PC-3 (cell line): ENCODE measurements around the gene GNAZ. TPM values are rescaled to one million over a fixed set of nuclear protein-coding genes. Genes with fewer than 3 reads are reported as not detected.

Experiments
- ATAC-seq: fragments of 200-7000 bp; cut with Tn5 transposase; 2 replicates; pipeline ENCODE4 v1.9.1; 2020; ENCODE audit warnings: mild to moderate bottlenecking, moderate library complexity
- BruUV-seq: library from RNA; stranded (reverse); fragments of 400-500 nt; replicated peaks from 2 replicates; lab custom pipeline; 2021; lab: Mats Ljungman, UMichigan
- CTCF ChIA-PET: fragments of 300-600 bp; sonication (Branson Sonifier 250); formaldehyde crosslinking; loops from one replicate; lab custom pipeline; 2022; ENCODE audit warnings: antibody characterized with exemption; lab: Charles Lee
- POLR2A ChIA-PET: fragments of 300-600 bp; sonication (Branson Sonifier 250); formaldehyde crosslinking; loops from one replicate; lab custom pipeline; 2022; ENCODE audit warnings: antibody characterized with exemption; ENCODE audit not compliant: unreplicated experiment; lab: Charles Lee
- DNase-seq: peaks from one replicate; pipeline ENCODE4 v3.0.0-alpha.2; 2015
- H2AFZ ChIP-seq: fragments of 300-600 bp; sonication (generic); 2 replicates; pipeline ENCODE4 v1.6.0; 2016; ENCODE audit warnings: antibody characterized with exemption, low read length
- H3F3A ChIP-seq: fragments of 300-600 bp; sonication (generic); one replicate; pipeline ENCODE4 v1.6.0; 2017; ENCODE audit warnings: antibody characterized with exemption, low read length, control low read depth, mild to moderate bottlenecking; ENCODE audit not compliant: unreplicated experiment
- H3K27ac ChIP-seq: fragments of 300-600 bp; sonication (generic); 2 replicates; pipeline ENCODE4 v1.5.1; 2016; ENCODE audit warnings: mild to moderate bottlenecking, low read length
- H3K27me3 ChIP-seq: fragments of 300-600 bp; sonication (generic); 2 replicates; pipeline ENCODE4 v1.6.1; 2016; ENCODE audit warnings: low read length, mixed read lengths
- H3K36me3 ChIP-seq: fragments of 300-600 bp; sonication (generic); 2 replicates; pipeline ENCODE4 v1.6.1; 2016; ENCODE audit warnings: low read depth, mixed run types, low read length, mixed read lengths
- H3K4me1 ChIP-seq: fragments of 300-600 bp; sonication (generic); 2 replicates; pipeline ENCODE4 v1.5.1; 2016; ENCODE audit warnings: low read length; ENCODE audit not compliant: insufficient read depth
- H3K4me2 ChIP-seq: fragments of 300-600 bp; sonication (generic); 2 replicates; pipeline ENCODE4 v1.6.0; 2016; ENCODE audit warnings: low read length
- H3K4me3 ChIP-seq: fragments of 300-600 bp; sonication (generic); 2 replicates; pipeline ENCODE4 v1.5.1; 2016; ENCODE audit warnings: mild to moderate bottlenecking, low read length, mixed read lengths
- H3K79me2 ChIP-seq: fragments of 300-600 bp; sonication (generic); 2 replicates; pipeline ENCODE4 v1.6.1; 2017; ENCODE audit warnings: low read length, mixed read lengths
- H3K9ac ChIP-seq: fragments of 300-600 bp; sonication (generic); 2 replicates; pipeline ENCODE4 v1.6.0; 2016; ENCODE audit warnings: mild to moderate bottlenecking, low read length
- H3K9me2 ChIP-seq: fragments of 300-600 bp; sonication (generic); replicated peaks from 2 replicates; pipeline ENCODE4 v1.6.1; 2016; ENCODE audit warnings: mixed run types, low read length, mixed read lengths
- H3K9me3 ChIP-seq: fragments of 300-600 bp; sonication (generic); 2 replicates; pipeline ENCODE4 v1.6.1; 2016; ENCODE audit warnings: low read length, mixed read lengths
- H4K20me1 ChIP-seq: fragments of 300-600 bp; sonication (generic); 2 replicates; pipeline ENCODE4 v1.6.1; 2016; ENCODE audit warnings: low read length, mixed read lengths
- EZH2 ChIP-seq: fragments of 300-600 bp; sonication (generic); IDR thresholded peaks from one replicate; pipeline ENCODE4 v1.6.1; 2017; ENCODE audit warnings: antibody characterized with exemption, mild to moderate bottlenecking, low read length; ENCODE audit not compliant: unreplicated experiment
- EZH2phosphoT487 ChIP-seq: fragments of 300-600 bp; sonication (generic); IDR thresholded peaks from 2 replicates; pipeline ENCODE4 v1.6.1; 2018; ENCODE audit warnings: mild to moderate bottlenecking, antibody characterized with exemption, low read length, borderline replicate concordance
- intact Hi-C: fragments of 100-400 bp; cut with micrococcal nuclease; formaldehyde crosslinking; loops from 2 replicates; pipeline ENCODE4 v1.9.0; 2023
- total RNA-seq: library from RNA; depleted of rRNA; stranded (reverse); fragments of >200 nt; gene quantifications from 2 replicates; pipeline ENCODE4 v1.2.3, GENCODE V29; 2014
- TF ChIP-seq, protein P1 (sequence below): fragments of 300-600 bp; sonication (generic); conservative IDR thresholded peaks from 2 replicates; pipeline ENCODE4 v1.5.1; 2017; ENCODE audit warnings: antibody characterized with exemption, low read depth, mild to moderate bottlenecking, low read length

The GNAZ gene
- total RNA-seq, 1 experiment from 2014 or later: 14.4 TPM

DNA sequence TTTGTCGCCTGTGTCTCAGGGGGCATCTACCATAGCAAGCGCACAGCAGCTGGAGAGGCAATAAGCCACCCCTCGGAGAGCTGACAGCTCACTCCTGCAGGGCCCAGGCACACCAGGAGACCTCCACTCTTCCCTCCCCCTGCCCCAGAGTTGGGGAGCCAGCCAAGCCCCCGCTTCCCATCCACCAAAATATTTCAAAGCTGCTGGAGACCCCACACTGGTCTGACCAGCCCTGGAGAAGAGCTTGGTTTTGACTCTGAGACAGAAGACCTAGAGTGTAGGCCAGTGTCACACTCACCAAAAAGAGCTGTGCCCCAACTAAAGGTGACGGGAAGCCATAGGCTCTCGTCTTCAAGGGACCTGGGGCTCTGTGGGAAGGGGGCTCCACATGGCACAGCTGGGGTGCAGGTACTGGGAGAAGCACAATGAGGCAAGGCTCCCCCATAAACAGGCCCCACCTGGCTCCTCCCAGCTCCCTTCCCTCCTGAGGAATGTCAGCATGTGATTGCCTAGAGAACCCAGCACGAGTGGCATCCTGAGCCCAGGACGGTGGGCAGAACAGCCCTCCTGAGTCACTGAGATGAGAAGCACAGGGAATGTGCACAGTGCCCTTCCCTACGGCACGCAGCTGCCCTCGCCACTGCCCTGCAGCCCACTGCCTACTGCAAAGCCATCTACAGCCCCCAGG lies 5.8 kb upstream of the GNAZ start:
- Histone ChIP-seq H3K27me3 (no peaks in the 10 kb centered on the region), H3K79me2 (no peaks in the 10 kb centered on the region), H3F3A (no peaks in the 10 kb centered on the region), H3K36me3 (no peaks in the 10 kb centered on the region), H3K9me3 (no peaks in the 10 kb centered on the region), H3K9ac (no peak overlapping the region), H3K4me1 (peaks cover 4% of the 10 kb centered on the region; the same call in 1 of the 2 replicates), H3K27ac (no peak overlapping the region), H3K9me2 (no peaks in the 10 kb centered on the region), H4K20me1 (no peaks in the 10 kb centered on the region), H3K4me2 (no peak overlapping the region), H2AFZ (no peak overlapping the region), H3K4me3 (no peak overlapping the region)
- CTCF ChIA-PET: no interaction called here
- TF ChIP-seq EZH2: no peak
- POLR2A ChIA-PET: no interaction called here
- DNase-seq (no peak), ATAC-seq (no peak)
- intact Hi-C loops: no loop called here
- no TSS peak for BruUV-seq

DNA sequence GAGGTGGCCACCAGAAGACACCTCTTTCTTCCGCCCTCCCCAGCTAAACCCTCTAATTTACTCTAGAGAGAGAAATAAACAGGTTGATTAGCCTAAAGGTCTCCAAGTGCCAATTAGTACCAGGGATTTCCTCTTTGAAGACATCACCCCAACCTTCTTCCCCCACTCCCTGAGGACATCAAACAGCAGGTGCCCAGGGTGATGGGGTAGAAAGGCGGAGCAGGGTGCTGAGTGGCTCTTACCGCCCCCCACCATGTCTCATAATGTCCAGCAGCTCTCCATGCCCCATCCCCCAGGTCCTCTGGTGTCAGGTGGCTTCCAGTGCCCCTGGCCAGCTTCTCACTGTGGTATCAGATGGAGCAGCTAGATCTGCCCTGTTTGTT lies 5.3 kb upstream of the GNAZ start:
- POLR2A ChIA-PET: no interaction called here
- H2AFZ ChIP-seq: no peak overlapping the region
- H3F3A ChIP-seq: no peaks in the 10 kb centered on the region
- no peak overlapping the region for H3K4me2 ChIP-seq
- DNase-seq: no peak
- H4K20me1 ChIP-seq: no peaks in the 10 kb centered on the region
- CTCF ChIA-PET: no interaction called here
- H3K9ac ChIP-seq: no peak overlapping the region
- intact Hi-C loops: no loop called here
- no peaks in the 10 kb centered on the region for H3K27me3 ChIP-seq
- H3K4me1 ChIP-seq: peaks cover 6% of the 10 kb centered on the region; the same call in 1 of the 2 replicates
- no peak for ATAC-seq
- no peaks in the 10 kb centered on the region for H3K79me2 ChIP-seq
- TF ChIP-seq, protein P1, sequence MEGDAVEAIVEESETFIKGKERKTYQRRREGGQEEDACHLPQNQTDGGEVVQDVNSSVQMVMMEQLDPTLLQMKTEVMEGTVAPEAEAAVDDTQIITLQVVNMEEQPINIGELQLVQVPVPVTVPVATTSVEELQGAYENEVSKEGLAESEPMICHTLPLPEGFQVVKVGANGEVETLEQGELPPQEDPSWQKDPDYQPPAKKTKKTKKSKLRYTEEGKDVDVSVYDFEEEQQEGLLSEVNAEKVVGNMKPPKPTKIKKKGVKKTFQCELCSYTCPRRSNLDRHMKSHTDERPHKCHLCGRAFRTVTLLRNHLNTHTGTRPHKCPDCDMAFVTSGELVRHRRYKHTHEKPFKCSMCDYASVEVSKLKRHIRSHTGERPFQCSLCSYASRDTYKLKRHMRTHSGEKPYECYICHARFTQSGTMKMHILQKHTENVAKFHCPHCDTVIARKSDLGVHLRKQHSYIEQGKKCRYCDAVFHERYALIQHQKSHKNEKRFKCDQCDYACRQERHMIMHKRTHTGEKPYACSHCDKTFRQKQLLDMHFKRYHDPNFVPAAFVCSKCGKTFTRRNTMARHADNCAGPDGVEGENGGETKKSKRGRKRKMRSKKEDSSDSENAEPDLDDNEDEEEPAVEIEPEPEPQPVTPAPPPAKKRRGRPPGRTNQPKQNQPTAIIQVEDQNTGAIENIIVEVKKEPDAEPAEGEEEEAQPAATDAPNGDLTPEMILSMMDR: no peak
- TF ChIP-seq EZH2phosphoT487: no peak
- TF ChIP-seq EZH2: no peak
- no peak overlapping the region for H3K4me3 ChIP-seq
- no peaks in the 10 kb centered on the region for H3K36me3 ChIP-seq
- H3K9me3 ChIP-seq: no peaks in the 10 kb centered on the region
- H3K27ac ChIP-seq: no peak overlapping the region
- BruUV-seq: no TSS peak
- H3K9me2 ChIP-seq: no peaks in the 10 kb centered on the region

DNA sequence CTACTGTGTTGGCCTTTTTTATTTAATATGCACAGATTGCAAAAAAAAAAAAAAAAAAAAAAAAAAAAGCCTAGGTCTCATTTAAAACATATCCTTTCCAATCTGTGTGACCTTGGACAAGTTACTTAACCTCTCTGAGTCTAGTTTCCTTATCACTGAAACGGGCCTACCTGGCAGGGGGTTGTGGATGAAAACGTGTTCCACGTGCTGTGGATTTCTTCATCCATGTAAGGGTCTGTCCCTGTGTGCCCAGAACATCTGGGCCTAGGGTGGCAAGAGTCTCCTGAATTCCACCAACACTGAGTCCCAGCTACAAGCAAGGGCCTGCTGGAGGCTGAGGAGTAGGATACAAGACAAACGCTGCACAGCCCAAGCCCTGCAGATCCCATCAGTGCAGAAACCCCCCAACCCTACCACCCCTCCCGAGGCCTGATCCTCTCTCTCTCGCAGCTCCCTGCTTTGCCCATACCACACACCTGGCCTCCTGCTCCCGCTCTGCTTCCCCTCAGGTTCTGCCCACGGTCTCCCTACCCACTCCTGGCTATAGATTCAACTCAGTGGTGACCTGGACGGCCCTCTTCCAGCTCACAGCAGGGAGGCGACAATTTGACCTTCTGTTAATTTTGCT lies 4.7 kb upstream of the GNAZ start:
- Histone ChIP-seq H3K27ac (no peak overlapping the region), H3K9me2 (no peaks in the 10 kb centered on the region), H3K4me3 (no peak overlapping the region), H4K20me1 (no peaks in the 10 kb centered on the region), H3K27me3 (no peaks in the 10 kb centered on the region), H2AFZ (no peak overlapping the region), H3K9me3 (no peaks in the 10 kb centered on the region), H3K4me1 (peaks cover 6% of the 10 kb centered on the region; the same call in 1 of the 2 replicates), H3K4me2 (no peak overlapping the region), H3K9ac (no peak overlapping the region), H3K79me2 (no peaks in the 10 kb centered on the region), H3K36me3 (no peaks in the 10 kb centered on the region), H3F3A (no peaks in the 10 kb centered on the region)
- DNase-seq: no peak
- TF ChIP-seq, protein P1: no peak
- TF ChIP-seq EZH2: no peak
- no peak for TF ChIP-seq EZH2phosphoT487
- intact Hi-C loops: no loop called here
- BruUV-seq: no TSS peak
- ChIA-PET POLR2A (no interaction called here), CTCF (no interaction called here)
- ATAC-seq: no peak
